Effector CD4-positive, alpha-beta T cell (primary cell): ENCODE results near the gene MEMO1.
"Not testable (repeated sequence)": the region's sequence is repeated elsewhere in the genome, so short reads cannot be mapped to it uniquely, and the experiment has no call there.

ENCODE experiments used
- DNase-seq: peaks from one replicate; pipeline ENCODE4 v3.0.0-alpha.2; 2020

Gene MEMO1

DNA sequence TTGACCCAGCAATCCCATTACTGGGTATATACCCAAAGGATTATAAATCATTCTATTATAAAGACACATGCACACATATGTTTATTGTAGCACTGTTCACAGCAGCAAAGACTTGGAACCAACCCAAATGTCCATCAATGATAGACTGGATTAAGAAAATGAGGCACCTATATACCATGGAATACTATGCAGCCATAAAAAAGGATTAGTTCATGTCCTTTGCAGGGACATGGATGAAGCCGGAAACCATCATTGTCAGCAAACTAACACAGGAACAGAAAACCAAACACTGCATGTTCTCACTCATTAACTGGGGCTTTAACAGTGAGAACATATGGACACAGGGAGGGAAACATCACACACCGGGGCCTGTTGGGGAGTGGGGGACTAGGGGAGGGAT, 110.7 kb downstream of the MEMO1 start:
- not testable (repeated sequence) for DNase-seq

DNA sequence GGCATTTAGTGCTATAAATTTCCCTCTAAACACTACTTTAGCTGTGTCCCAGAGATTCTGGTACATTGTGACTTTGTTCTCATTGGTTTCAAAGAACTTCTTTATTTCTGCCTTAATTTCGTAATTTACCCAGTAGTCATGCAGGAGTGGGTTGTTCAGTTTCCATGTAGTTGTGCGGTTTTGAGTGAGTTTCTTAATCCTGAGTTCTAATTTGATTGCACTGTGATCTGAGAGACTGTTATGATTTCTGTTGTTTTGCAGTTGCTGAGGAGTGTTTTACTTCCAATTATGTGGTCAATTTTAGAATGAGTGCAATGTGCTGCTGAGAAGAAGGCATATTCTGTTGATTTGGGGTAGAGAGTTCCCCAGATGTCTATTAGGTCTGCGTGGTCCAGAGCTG, 112.5 kb downstream of the MEMO1 start:
- not testable (repeated sequence) for DNase-seq

DNA sequence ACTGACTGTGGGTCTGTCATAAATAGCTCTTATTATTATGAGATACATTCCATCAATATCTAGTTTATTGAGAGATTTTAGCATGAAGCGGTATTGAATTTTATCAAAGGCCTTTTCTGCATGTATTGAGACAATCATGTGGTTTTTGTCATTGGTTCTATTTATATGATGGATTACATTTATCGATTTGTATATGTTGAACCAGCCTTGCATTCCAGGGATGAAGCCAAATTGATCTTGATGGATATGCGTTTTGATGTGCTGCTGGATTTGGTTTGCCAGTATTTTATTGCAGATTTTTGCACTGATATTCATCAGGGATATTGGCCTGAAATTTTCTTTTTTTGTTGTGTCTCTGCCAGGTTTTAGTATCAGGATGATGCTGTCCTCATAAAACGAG, 113.5 kb downstream of the MEMO1 start:
- not testable (repeated sequence) for DNase-seq

DNA sequence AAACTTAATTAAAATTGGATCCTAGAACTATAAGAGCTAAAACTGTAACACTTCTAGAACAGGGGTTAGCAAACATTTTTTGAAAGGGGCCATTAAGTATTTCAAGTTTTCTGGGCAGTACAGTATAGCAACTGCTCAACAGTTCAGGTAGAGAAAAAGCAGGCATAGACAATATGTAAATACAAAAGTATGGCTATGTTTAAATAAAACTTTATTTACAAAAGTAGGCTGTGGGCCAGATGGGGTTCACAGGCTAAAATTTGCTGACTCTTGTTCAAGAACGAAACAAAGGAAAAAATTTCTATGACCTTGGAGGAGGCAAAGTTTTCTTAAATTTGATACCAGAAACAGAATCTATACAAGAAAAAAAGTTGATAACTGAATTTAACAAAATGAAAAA, 114.5 kb downstream of the MEMO1 start:
- no peak for DNase-seq

DNA sequence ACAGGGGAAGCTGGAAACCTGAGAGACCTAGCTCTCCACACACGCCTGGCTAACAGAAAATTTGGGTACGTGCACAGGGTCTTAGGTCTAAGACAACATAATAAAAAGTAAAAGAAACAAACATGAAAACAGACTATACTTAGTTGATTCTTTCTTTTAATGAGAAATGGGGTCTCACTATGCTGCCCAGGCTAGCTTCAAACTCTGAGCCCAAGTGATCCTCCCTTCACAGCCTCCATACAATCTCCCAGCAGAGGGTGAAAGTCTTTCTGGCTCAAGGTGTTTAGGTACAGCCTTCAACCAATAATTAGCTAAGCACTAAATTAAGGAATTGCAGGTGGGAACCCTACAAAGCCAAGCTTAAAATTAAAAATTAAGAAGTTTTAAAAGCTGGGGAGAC, 116.2 kb downstream of the MEMO1 start:
- no peak for DNase-seq

DNA sequence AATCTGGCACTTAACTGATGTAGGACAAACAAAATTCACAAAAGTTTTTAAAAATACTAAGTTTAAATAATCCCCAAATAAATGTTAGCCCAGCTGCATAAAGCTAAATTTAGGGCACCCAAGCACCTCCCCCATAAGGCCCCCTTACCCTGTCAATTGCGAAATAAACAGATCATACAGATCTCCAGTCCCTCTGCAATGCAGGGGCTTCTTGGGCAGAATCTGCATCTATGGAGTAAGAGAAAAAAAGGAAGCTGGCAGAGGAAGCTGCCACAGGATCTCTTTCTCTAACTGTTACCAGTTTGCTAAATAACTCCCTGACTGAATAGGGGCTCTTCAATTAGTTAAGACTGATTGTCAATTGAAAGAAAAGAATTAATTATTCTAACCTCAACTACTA, 117.7 kb downstream of the MEMO1 start:
- DNase-seq, result no peak

DNA sequence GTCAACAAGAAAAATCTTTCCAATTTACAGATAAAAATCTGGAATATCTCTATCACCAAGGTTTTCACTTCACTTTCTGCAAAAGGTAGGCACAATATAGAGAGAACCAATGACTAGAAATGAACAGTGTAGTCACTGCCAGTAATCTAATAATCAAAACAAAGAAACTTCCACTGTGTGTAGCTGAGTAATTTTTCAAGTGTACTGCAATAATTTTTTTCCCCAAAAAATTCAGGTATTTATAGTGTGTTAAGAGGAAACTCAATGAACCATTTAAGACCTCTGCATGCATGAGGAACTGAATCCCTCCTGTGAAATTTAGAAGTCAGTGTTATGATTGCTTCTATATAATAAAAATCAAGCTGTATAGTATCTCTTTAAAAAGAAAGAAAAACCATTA, 121.8 kb downstream of the MEMO1 start:
- DNase-seq, result no peak

DNA sequence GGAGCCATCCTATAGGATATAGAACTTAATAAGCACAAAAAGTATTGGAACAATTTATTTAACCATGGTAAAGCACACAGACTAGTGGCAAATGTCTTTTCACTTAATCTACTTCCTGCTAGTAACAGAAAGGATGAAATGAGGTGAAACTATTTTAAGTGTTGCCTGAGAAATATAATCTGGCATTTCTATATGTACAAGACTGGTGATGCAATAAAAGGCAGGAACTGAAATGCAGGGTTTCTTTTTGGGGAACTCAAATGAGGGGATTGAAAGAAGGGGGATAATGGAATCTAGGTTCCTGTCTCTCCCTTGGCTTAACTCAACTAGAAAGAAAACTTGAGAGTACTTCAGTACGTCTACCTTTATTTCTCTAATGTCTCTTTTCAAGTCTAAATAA, 122.3 kb downstream of the MEMO1 start:
- DNase-seq, result no peak

DNA sequence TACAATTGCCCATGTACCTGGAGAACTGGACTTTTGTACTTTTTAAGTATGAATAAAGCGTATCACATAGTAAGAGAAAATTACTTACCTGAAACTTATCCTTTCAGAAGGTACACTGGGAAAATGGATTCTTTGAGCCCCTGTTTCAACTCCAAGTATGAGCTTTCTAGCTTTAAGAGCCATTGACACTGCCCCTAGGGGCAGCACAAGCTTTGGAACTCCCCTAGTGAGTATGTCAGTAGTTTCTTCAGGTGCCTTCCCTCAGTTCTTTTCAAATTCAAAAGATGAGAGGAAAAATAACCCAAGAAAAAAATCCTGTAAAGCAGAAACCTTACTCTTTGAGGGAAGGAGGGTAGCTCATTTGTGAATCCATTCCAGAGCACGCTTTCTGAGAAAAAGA, 124.1 kb downstream of the MEMO1 start:
- no peak for DNase-seq

DNA sequence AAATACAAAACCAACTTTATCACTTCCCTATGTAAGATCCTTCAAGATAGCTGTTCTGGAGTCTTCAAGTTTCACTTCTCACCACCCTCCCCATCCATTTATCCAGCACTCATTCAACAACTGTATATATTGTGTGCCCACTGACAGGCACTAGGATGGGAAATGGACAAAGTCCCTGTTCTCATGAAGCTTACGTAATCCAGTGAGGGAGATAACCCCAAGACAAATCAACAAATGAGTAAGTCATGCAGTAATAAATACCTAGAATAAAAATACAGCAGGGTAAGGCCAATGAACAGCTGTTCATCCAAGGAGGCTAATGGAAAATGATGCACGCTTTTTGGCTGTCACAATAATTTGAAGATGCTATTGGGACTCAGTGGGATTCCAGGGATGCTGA, 133.8 kb downstream of the MEMO1 start:
- no peak for DNase-seq

DNA sequence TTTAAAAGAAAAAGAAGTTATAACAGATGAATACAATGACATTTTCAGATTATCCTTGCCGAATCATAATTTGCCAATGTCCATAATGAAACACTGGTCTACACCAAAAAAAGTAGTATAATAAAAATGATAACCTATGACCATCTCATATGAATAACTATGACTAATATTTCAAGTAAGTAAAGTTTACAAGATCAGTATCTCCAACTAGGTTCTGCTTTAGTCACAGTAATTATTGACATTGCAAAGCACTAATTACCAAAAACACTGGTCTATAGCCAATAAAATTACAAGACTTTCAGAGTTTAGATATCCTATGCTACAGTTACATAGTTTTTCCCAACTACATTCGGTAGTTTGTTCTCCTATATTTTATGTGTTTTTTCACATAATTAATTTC, 136.7 kb downstream of the MEMO1 start:
- no peak for DNase-seq

DNA sequence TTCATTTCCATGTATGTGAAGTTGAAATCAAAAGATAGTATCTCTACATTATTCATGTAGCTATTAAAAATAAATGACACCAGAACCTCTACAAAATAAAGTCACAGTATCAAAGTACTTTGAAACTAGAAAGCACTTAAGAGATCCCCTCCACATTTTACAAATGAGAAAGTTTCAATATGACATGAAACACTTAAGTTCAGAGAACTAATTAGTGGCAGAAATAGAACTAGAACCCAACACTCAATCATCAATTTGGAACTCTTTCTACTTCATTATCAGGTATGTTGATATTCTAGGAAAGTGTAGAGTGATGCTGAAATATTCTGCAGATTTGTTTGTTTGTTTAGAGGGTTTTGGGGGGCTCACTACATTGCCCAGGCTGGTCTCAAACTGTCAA, 145.6 kb downstream of the MEMO1 start:
- DNase-seq, result no peak

DNA sequence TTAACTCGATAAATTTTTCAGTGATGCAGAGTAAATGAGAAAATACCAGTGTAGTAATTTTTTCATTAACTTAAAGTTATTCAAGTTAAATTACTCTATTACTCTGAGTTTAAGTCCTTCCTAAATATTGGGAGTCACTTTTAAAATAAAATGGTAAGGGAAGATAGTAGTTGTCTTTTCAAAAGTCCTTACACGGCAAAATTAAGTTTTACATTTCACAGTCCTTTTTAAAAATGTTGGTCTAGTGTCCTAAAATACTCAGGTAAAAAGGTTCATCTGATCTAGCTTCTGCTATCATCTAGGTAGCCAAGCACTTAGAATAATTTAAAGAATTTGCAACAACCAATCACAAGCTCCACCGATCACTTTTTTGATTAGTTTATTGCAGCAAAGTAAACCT, 146.9 kb downstream of the MEMO1 start:
- DNase-seq, result no peak

DNA sequence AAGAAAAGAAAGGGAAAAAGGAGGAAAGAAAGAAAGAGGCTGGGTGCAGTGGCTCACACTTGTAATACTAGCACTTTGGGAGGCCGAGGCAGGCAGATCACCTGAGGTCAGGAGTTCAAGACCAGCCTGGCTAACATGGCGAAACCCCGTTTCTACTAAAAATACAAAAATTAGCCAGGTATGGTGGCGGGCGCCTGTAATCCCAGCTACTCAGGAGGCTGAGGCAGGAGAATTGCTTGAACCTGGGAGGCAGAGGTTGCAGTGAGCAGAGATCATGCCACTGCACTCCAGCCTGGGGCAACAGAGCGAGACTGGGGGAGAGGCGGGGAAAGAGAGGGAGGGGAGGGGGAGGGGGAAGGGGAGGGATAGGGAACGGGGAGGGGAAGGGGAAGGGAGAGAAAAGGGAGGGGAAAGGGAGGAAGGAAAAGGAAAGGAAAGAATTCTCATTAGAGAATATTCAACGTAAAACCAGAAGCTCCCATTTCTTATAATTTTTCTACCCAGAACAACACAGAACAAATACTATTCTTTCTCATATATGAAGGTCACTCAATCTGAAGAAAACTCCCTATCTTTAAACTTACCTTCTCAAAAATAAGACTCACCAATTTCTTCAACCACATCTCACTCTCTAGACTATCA, 147.7 kb downstream of the MEMO1 start:
- not testable (repeated sequence) for DNase-seq

DNA sequence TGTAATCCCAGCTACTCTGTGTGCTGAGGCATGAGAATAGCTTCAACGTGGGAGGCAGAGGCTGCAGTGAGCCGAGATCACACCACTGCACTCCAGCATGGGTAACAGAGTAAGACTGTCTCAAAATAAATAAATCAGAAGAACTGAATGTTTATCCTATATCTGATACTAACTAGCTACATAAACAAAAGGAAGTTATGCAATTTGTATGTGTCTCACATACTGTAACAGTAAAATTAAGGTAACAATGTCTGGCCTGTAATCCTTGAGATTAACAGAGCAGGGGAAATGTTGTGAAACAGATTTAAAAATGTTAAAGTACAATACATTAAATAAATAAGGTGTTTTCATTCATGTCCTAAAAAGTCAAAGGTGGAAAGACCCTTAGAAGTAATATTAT, 150.8 kb downstream of the MEMO1 start:
- no peak for DNase-seq

DNA sequence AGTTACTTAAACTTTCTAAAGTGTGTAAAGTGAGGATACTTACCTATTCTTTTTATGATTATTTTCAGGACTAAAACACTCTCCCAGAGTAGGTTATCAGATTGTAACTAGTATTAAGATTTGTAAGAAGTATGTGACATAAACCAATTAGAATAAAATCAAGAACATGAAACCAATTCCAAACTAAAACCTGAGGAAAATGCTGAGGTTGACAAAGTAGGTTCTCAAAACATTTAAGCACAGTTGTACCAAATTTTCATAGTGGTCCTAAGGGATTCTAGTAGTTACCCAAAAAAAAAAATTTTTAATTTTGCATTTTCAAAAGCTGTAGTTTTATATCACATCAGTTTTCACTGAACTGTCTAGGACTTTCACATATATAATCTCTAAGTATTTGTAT, 157.3 kb downstream of the MEMO1 start:
- DNase-seq, result no peak

DNA sequence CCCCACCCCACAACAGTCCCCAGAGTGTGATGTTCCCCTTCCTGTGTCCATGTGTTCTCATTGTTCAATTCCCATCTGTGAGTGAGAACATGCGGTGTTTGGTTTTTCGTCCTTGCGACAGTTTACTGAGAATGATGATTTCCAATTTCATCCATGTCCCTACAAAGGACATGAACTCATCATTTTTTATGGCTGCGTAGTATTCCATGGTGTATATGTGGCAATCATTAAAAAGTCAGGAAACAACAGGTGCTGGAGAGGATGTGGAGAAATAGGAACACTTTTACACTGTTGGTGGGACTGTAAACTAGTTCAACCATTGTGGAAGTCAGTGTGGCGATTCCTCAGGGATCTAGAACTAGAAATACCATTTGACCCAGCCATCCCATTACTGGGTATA, 168.7 kb downstream of the MEMO1 start:
- DNase-seq, result not testable (repeated sequence)

DNA sequence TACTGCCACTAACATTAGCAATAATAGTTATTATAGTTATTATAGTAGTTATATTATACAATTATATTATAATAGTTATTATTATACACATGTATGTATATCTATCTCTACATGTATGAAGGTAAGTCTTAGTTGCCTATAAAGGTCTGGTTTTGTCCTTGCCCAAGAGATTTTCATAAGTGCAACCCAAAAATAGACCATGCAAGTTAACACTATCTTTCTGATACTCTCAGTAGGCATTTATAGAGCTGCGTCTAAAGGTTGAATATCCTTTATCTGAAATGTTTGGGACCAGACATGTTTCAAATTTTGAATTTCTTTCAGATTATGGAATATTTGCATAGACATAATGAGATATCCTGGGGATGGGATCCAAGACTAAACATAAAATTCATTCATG, 175.4 kb downstream of the MEMO1 start:
- DNase-seq, result no peak

DNA sequence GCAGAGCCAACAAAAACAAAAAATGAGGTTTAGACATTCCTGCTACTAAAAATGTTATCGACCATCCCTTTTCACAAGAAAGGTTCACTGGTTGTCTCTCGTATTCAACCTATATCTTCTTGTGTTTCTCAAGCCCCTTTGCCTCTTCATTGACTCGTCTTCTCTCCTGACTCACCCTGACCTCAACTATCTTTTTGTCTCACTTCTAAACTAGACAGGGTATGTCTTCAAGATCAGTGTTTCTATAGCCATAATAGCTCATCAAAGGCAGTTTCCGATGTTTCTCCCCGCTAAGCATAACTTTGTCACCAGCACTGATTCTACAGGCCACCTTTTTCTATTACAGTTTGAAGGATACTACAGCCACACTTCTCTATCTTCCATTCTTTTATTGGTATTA, 178.4 kb downstream of the MEMO1 start:
- no peak for DNase-seq

DNA sequence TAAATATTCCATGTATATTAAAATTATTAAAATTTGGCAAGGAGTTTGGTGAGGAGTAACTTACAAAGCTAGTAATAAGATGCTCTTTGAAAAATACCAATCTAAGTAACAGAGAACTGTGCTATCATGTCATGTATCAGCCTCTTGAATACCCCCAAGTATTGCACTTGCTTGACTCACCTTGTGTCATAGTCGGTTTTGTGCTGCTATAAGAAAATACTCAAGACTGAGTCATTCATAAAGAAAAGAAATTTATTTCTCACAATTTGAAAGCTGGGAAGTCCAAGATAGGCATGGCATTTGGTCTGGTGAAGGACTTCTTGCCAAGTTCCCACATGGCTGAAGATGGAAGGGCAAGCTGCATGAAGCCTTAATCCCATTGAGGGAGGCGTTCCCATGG, 179.2 kb downstream of the MEMO1 start:
- no peak for DNase-seq

DNA sequence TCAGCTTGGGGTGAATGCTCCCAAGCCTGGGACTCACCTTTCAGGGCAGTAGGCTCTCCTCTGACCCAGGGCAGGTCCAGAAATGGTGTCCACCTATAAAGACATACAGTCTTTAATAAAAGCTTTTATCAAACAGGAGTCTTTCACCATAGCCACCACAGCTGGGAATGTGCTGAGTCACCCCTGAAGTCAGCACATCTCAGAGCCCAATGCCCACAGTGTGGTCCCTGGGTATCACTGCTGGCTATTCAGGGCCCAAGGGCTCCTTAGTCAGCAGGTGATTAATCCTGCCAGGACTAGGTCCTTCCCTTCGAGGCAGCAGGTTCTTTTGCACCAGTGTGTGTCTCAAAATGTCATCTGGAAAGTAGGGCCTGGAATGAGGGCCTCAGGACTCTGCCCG, 181.9 kb downstream of the MEMO1 start:
- no peak for DNase-seq

DNA sequence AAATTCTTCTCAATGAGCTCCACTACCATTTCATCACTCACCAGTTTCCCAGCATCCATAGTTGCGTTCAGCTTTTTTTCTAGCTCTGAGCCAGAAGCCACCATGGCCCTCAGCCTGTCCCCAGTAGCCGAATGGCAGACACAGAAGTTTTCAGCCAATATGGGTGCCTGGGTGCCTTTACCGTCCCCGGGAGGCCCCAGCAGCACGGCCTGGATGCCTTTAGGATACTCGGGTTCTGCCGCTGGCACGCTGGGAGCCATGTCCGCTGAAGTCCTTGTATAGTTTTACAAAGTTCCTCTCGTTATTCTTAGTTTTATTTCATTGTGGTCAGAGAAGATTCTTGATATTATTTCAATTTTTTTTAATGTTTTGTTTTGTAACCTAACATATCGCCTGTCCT, 187.2 kb downstream of the MEMO1 start:
- no peak for DNase-seq

DNA sequence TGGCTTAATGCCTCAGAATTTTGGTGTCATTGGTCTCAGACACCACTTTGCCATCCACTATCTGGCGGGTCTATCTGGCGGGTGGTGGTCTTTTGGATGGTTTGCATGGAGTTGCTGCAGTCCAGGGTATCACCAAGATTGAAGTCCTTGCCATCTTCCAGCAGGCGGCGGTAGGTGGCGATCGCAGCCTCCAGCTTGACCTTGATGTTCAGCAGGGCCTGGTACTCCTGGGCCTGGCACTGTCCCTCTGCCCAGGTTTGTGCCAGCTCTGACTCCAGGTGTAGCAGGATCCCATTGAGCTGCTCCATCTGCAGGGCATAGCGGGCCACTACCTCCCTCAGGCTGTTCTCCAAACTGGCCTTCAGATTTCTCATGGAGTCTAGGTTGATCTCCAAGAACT, 188.2 kb downstream of the MEMO1 start:
- DNase-seq, result no peak
